GM21390 (cell line): ENCODE data around the gene ADAMTS14.
"Not testable (repeated sequence)": the region's sequence is repeated elsewhere in the genome, so short reads cannot be mapped to it uniquely, and the experiment has no call there.

Source experiments
- ATAC-seq: cut with Tn5 transposase; IDR thresholded peaks from one replicate; pipeline ENCODE4 v1.9.1; 2021; ENCODE audit not compliant: unreplicated experiment

Gene ADAMTS14

GRCh38 chr10:70655316-70655715 lies 17.0 kb upstream of the ADAMTS14 start:
- no peak for ATAC-seq

- ATAC-seq: peak; percentile 75
Measured at GRCh38 chr10:70656489-70656888, 15.8 kb upstream of the ADAMTS14 start.

- ATAC-seq: no peak
Measured at GRCh38 chr10:70657041-70657440, 15.3 kb upstream of the ADAMTS14 start.

GRCh38 chr10:70658582-70659136 lies 13.6 kb upstream of the ADAMTS14 start:
- ATAC-seq: no peak

GRCh38 chr10:70659306-70659705 lies 13.0 kb upstream of the ADAMTS14 start:
- no peak for ATAC-seq

- ATAC-seq: no peak
Measured at GRCh38 chr10:70660722-70661121, 11.6 kb upstream of the ADAMTS14 start.

GRCh38 chr10:70661623-70662361 lies 10.5 kb upstream of the ADAMTS14 start:
- ATAC-seq: no peak

GRCh38 chr10:70662362-70663220 lies 9.7 kb upstream of the ADAMTS14 start:
- ATAC-seq: no peak

- not testable (repeated sequence) for ATAC-seq
Measured at GRCh38 chr10:70663458-70664409, 8.6 kb upstream of the ADAMTS14 start.

GRCh38 chr10:70664702-70665195 lies 7.6 kb upstream of the ADAMTS14 start:
- no peak for ATAC-seq

GRCh38 chr10:70666960-70667798 lies 5.1 kb upstream of the ADAMTS14 start:
- no peak for ATAC-seq

- not testable (repeated sequence) for ATAC-seq
Measured at GRCh38 chr10:70667818-70668217, 4.5 kb upstream of the ADAMTS14 start.

GRCh38 chr10:70668454-70668970 lies 3.8 kb upstream of the ADAMTS14 start:
- ATAC-seq: no peak

GRCh38 chr10:70669015-70669414 lies 3.3 kb upstream of the ADAMTS14 start:
- no peak for ATAC-seq

GRCh38 chr10:70669732-70670317 lies 2.5 kb upstream of the ADAMTS14 start:
- ATAC-seq: no peak

GRCh38 chr10:70671619-70672164 lies 614 bp upstream of the ADAMTS14 start:
- ATAC-seq: no peak

- ATAC-seq: no peak
Measured at GRCh38 chr10:70673043-70673928, 980 bp downstream of the ADAMTS14 start.
